ENCODE results near the gene EXOC6.

Gene EXOC6

GRCh38 chr10:92848441-92849233 lies at the start of gene EXOC6:
EXOC6 (plus strand) TSS chr10:92848520; CDS start chr10:92848534, 14 bp downstream.
- Histone ChIP-seq H3K4me3 (ENCODE audit: low read depth in 1 of 2, low read length in 2 of 2) (peak within 1 kb of the TSS; percentile 79 to 84), H3K4me1 (ENCODE audit: control insufficient read depth in 1 of 2, insufficient read depth in 2 of 2, low read length in 2 of 2) (peaks cover 8 to 21% of the 10 kb centered on the region in 2 donors), H3K36me3 (ENCODE audit: control insufficient read depth in 1 of 2, insufficient read depth in 2 of 2, low read length in 2 of 2) (no peaks in the 10 kb centered on the region), H3K27me3 (ENCODE audit: control insufficient read depth in 1 of 2, insufficient read depth in 2 of 2, low read length in 2 of 2) (no peaks in the 10 kb centered on the region), H3K9ac (ENCODE audit: low read depth in 1 of 2, low read length in 2 of 2) (peak within 1 kb of the TSS; percentile 54 to 82), H3K9me3 (ENCODE audit: control insufficient read depth in 1 of 2, low read length in 2 of 2) (no peaks in the 10 kb centered on the region), H3K27ac (ENCODE audit: low read depth, low read length) (peak within 1 kb of the TSS; percentile 84)

GRCh38 chr10:92799568-92799967 lies 48.8 kb upstream of the EXOC6 start:
- Histone ChIP-seq H3K9ac (ENCODE audit: low read depth in 1 of 2, low read length in 2 of 2) (no peak overlapping the region), H3K27ac (ENCODE audit: low read depth, low read length) (no peak overlapping the region), H3K9me3 (ENCODE audit: control insufficient read depth in 1 of 2, low read length in 2 of 2) (no peaks in the 10 kb centered on the region), H3K4me3 (ENCODE audit: low read depth in 1 of 2, low read length in 2 of 2) (no peak overlapping the region), H3K27me3 (ENCODE audit: control insufficient read depth in 1 of 2, insufficient read depth in 2 of 2, low read length in 2 of 2) (no peaks in the 10 kb centered on the region), H3K4me1 (ENCODE audit: control insufficient read depth in 1 of 2, insufficient read depth in 2 of 2, low read length in 2 of 2) (no peaks in the 10 kb centered on the region), H3K36me3 (ENCODE audit: control insufficient read depth in 1 of 2, insufficient read depth in 2 of 2, low read length in 2 of 2) (no peaks in the 10 kb centered on the region)

GRCh38 chr10:92800134-92800733 lies 48.1 kb upstream of the EXOC6 start:
- Histone ChIP-seq H3K4me3 (ENCODE audit: low read depth in 1 of 2, low read length in 2 of 2) (no peak overlapping the region), H3K27ac (ENCODE audit: low read depth, low read length) (no peak overlapping the region), H3K4me1 (ENCODE audit: control insufficient read depth in 1 of 2, insufficient read depth in 2 of 2, low read length in 2 of 2) (no peaks in the 10 kb centered on the region), H3K36me3 (ENCODE audit: control insufficient read depth in 1 of 2, insufficient read depth in 2 of 2, low read length in 2 of 2) (no peaks in the 10 kb centered on the region), H3K27me3 (ENCODE audit: control insufficient read depth in 1 of 2, insufficient read depth in 2 of 2, low read length in 2 of 2) (no peaks in the 10 kb centered on the region), H3K9ac (ENCODE audit: low read depth in 1 of 2, low read length in 2 of 2) (no peak overlapping the region), H3K9me3 (ENCODE audit: control insufficient read depth in 1 of 2, low read length in 2 of 2) (no peaks in the 10 kb centered on the region)

- no peak overlapping the region for H3K4me3 ChIP-seq (ENCODE audit: low read depth in 1 of 2, low read length in 2 of 2)
- H3K27me3 ChIP-seq (ENCODE audit: control insufficient read depth in 1 of 2, insufficient read depth in 2 of 2, low read length in 2 of 2) = no peaks in the 10 kb centered on the region
- no peak overlapping the region for H3K9ac ChIP-seq (ENCODE audit: low read depth in 1 of 2, low read length in 2 of 2)
- H3K36me3 ChIP-seq (ENCODE audit: control insufficient read depth in 1 of 2, insufficient read depth in 2 of 2, low read length in 2 of 2) = no peaks in the 10 kb centered on the region
- no peak overlapping the region for H3K27ac ChIP-seq (ENCODE audit: low read depth, low read length)
- no peaks in the 10 kb centered on the region for H3K9me3 ChIP-seq (ENCODE audit: control insufficient read depth in 1 of 2, low read length in 2 of 2)
- no peaks in the 10 kb centered on the region for H3K4me1 ChIP-seq (ENCODE audit: control insufficient read depth in 1 of 2, insufficient read depth in 2 of 2, low read length in 2 of 2)
These were observed 46.1 kb upstream of the EXOC6 start for GRCh38 chr10:92801978-92802872.

GRCh38 chr10:92809840-92810239 lies 38.5 kb upstream of the EXOC6 start:
- no peaks in the 10 kb centered on the region for H3K36me3 ChIP-seq (ENCODE audit: control insufficient read depth in 1 of 2, insufficient read depth in 2 of 2, low read length in 2 of 2)
- no peaks in the 10 kb centered on the region for H3K9me3 ChIP-seq (ENCODE audit: control insufficient read depth in 1 of 2, low read length in 2 of 2)
- no peak overlapping the region for H3K27ac ChIP-seq (ENCODE audit: low read depth, low read length)
- no peaks in the 10 kb centered on the region for H3K4me1 ChIP-seq (ENCODE audit: control insufficient read depth in 1 of 2, insufficient read depth in 2 of 2, low read length in 2 of 2)
- no peak overlapping the region for H3K4me3 ChIP-seq (ENCODE audit: low read depth in 1 of 2, low read length in 2 of 2)
- H3K9ac ChIP-seq (ENCODE audit: low read depth in 1 of 2, low read length in 2 of 2) = no peak overlapping the region
- no peaks in the 10 kb centered on the region for H3K27me3 ChIP-seq (ENCODE audit: control insufficient read depth in 1 of 2, insufficient read depth in 2 of 2, low read length in 2 of 2)

- Histone ChIP-seq H3K36me3 (ENCODE audit: control insufficient read depth in 1 of 2, insufficient read depth in 2 of 2, low read length in 2 of 2) (no peaks in the 10 kb centered on the region), H3K9me3 (ENCODE audit: control insufficient read depth in 1 of 2, low read length in 2 of 2) (no peaks in the 10 kb centered on the region), H3K4me3 (ENCODE audit: low read depth in 1 of 2, low read length in 2 of 2) (no peak overlapping the region), H3K9ac (ENCODE audit: low read depth in 1 of 2, low read length in 2 of 2) (no peak overlapping the region), H3K4me1 (ENCODE audit: control insufficient read depth in 1 of 2, insufficient read depth in 2 of 2, low read length in 2 of 2) (no peaks in the 10 kb centered on the region), H3K27ac (ENCODE audit: low read depth, low read length) (no peak overlapping the region), H3K27me3 (ENCODE audit: control insufficient read depth in 1 of 2, insufficient read depth in 2 of 2, low read length in 2 of 2) (no peaks in the 10 kb centered on the region)
These were observed 37.3 kb upstream of the EXOC6 start for GRCh38 chr10:92810934-92811532.

- no peaks in the 10 kb centered on the region for H3K4me1 ChIP-seq (ENCODE audit: control insufficient read depth in 1 of 2, insufficient read depth in 2 of 2, low read length in 2 of 2)
- H3K36me3 ChIP-seq (ENCODE audit: control insufficient read depth in 1 of 2, insufficient read depth in 2 of 2, low read length in 2 of 2) = no peaks in the 10 kb centered on the region
- no peak overlapping the region for H3K4me3 ChIP-seq (ENCODE audit: low read depth in 1 of 2, low read length in 2 of 2)
- H3K9me3 ChIP-seq (ENCODE audit: control insufficient read depth in 1 of 2, low read length in 2 of 2) = no peaks in the 10 kb centered on the region
- no peaks in the 10 kb centered on the region for H3K27me3 ChIP-seq (ENCODE audit: control insufficient read depth in 1 of 2, insufficient read depth in 2 of 2, low read length in 2 of 2)
- H3K9ac ChIP-seq (ENCODE audit: low read depth in 1 of 2, low read length in 2 of 2) = no peak overlapping the region
- H3K27ac ChIP-seq (ENCODE audit: low read depth, low read length) = no peak overlapping the region
These were observed 36.3 kb upstream of the EXOC6 start for GRCh38 chr10:92811986-92812385.

GRCh38 chr10:92813979-92814378 lies 34.3 kb upstream of the EXOC6 start:
- Histone ChIP-seq H3K9ac (ENCODE audit: low read depth in 1 of 2, low read length in 2 of 2) (no peak overlapping the region), H3K9me3 (ENCODE audit: control insufficient read depth in 1 of 2, low read length in 2 of 2) (no peaks in the 10 kb centered on the region), H3K4me3 (ENCODE audit: low read depth in 1 of 2, low read length in 2 of 2) (no peak overlapping the region), H3K36me3 (ENCODE audit: control insufficient read depth in 1 of 2, insufficient read depth in 2 of 2, low read length in 2 of 2) (no peaks in the 10 kb centered on the region), H3K27ac (ENCODE audit: low read depth, low read length) (no peak overlapping the region), H3K4me1 (ENCODE audit: control insufficient read depth in 1 of 2, insufficient read depth in 2 of 2, low read length in 2 of 2) (no peaks in the 10 kb centered on the region), H3K27me3 (ENCODE audit: control insufficient read depth in 1 of 2, insufficient read depth in 2 of 2, low read length in 2 of 2) (no peaks in the 10 kb centered on the region)

GRCh38 chr10:92814790-92815189 lies 33.5 kb upstream of the EXOC6 start:
- H3K36me3 ChIP-seq (ENCODE audit: control insufficient read depth in 1 of 2, insufficient read depth in 2 of 2, low read length in 2 of 2) = no peaks in the 10 kb centered on the region
- H3K27ac ChIP-seq (ENCODE audit: low read depth, low read length) = no peak overlapping the region
- no peak overlapping the region for H3K4me3 ChIP-seq (ENCODE audit: low read depth in 1 of 2, low read length in 2 of 2)
- no peaks in the 10 kb centered on the region for H3K9me3 ChIP-seq (ENCODE audit: control insufficient read depth in 1 of 2, low read length in 2 of 2)
- H3K4me1 ChIP-seq (ENCODE audit: control insufficient read depth in 1 of 2, insufficient read depth in 2 of 2, low read length in 2 of 2) = no peaks in the 10 kb centered on the region
- H3K27me3 ChIP-seq (ENCODE audit: control insufficient read depth in 1 of 2, insufficient read depth in 2 of 2, low read length in 2 of 2) = no peaks in the 10 kb centered on the region
- no peak overlapping the region for H3K9ac ChIP-seq (ENCODE audit: low read depth in 1 of 2, low read length in 2 of 2)

Data from duodenal mucosa (tissue), 2 donors.